GM21723 (cell line): Measurements from ENCODE around the gene PARN.
"Not testable (repeated sequence)": the region's sequence is repeated elsewhere in the genome, so short reads cannot be mapped to it uniquely, and the experiment has no call there.

ENCODE experiments used
- ATAC-seq: cut with Tn5 transposase; IDR thresholded peaks from one replicate; pipeline ENCODE4 v1.9.1; 2021; ENCODE audit warnings: mild to moderate bottlenecking, moderate library complexity; ENCODE audit not compliant: unreplicated experiment

PARN gene

GRCh38 chr16:14629919-14630619 is at the start of gene PARN:
Gene PARN, minus strand, starts transcription at chr16:14630260. Its CDS starts 135 bp downstream, at chr16:14630125.
- peak; percentile 50 for ATAC-seq

DNA sequence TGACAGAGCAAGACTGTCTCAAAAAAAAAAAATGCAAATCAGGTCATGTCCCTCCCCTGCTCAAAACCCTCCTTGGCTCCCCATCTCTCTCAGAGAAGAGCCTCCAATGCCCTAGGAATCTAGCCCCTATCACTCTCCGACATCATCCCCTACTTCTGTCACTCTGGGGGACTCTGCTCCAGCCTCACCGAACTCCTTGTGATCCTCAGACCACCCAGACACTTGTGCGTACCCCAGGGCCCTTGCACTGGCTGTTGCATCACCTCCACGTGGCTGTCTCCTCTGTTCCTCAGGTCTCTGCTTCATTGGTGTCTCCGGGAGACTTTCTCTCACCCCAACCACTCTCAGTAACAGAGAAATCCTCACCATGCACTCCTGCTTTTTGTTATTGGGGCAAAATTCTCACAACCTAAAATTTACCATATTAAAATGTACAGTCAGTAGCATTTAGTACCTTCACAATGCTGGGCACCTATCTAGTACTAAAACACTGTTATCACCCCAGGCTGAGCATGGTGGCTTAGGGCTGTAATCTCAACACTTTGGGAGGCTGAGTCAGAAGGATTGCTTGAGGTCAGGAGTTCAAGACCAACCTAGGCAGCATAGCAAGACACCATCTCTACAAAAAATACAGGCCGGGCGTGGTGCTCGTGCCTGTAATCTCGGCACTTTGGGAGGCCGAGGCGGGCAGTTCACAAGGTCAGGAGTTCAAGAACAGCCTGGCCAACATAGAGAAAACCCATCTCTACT is 48.9 kb upstream of the PARN start:
- no peak for ATAC-seq

DNA sequence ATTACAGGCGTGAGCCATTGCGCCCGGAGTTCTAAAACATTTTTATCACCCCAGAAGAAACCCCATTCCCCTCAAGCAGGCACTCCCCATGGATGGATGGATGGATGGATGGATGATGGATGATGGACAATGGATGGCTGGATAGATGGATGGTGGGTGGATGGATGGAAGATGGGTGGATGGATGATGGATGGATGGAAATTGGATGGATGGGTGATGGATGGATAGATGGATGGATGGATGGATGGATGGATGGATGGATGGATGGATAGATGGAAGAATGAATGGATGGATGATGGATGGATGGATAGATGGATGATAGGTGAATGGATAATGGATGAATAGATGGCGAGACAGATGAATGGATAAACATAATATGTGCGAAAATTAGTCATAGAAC is 47.6 kb upstream of the PARN start:
- no peak for ATAC-seq

- ATAC-seq = no peak
Observed at GRCh38 chr16:14676633-14677032, 46.6 kb upstream of the PARN start.

DNA sequence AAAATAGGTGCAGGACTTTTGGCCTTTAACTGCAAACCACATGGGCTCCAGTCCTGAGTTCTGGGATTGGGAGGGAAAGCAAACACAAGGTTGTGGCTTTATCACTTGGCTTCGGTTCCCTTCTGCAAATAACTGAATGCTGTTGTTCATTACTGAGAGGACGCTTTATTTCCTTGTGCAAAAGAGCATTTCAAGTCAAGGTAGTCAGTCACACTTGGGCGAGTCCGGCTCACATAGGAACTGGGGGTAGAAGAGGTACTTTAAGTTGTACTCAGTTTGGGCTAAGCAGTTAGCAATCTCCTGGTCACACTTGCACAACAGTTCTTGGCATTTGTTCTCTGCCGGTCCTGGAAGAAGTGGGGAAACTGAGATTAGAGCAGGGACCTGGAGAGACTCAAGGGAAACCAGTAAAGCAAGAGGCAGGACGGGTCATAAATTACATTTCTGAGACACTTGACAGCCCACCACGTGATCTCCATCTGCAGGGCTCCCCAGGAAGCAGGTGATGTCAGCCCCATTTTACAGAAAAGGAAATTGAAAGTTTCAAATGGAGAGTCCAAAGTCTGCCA is 42.4 kb upstream of the PARN start:
- peak; percentile 74 for ATAC-seq

DNA sequence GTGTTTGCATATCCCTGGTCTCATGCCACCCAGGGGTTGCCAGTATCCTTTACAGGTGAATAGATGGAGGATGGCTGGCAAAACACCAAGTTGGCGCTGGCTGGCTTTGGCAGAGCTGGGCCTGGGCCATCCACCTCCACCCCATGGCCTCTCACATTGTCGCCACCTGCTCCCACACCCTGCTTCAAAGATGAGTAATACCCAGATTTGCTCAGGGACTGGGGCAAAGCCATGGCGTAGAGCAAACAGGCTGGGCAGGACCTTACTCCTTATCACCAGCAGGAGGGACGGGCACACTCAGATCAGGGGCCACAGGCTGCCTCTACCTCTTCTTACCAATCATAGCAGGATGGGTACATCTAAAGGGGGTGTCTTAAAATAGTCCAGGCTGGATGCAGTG is 39.7 kb upstream of the PARN start:
- no peak for ATAC-seq

DNA sequence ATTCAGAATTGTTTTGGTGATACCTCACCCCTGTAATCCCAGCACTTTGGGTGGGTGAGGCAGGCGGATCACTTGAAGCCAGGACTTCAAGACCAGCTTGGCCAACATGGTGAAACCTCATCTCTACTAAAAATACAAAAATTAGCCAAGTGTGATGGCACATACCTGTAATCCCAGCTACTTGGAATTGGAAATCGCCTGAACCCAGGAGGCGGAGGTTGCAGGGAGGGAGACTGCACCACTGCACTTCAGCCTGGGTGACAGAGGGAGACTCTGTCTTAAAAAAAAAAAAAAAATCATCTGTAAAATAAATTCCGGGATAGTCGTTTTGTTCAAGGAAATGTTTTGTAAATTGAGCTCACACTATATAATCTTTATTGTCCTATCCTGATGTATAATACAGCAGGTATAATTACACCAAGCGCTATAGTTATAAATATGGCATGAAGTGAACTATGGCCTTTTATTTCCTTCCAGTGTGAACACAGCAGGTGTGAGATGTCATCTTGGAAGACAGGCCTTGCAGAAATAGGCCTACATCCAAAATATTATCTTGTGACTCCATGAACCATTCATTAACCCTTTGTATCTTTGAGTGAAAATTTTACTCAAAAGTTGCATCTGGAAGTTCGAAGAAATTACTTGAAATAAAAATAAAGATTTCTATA is 38.6 kb upstream of the PARN start:
- ATAC-seq = no peak

DNA sequence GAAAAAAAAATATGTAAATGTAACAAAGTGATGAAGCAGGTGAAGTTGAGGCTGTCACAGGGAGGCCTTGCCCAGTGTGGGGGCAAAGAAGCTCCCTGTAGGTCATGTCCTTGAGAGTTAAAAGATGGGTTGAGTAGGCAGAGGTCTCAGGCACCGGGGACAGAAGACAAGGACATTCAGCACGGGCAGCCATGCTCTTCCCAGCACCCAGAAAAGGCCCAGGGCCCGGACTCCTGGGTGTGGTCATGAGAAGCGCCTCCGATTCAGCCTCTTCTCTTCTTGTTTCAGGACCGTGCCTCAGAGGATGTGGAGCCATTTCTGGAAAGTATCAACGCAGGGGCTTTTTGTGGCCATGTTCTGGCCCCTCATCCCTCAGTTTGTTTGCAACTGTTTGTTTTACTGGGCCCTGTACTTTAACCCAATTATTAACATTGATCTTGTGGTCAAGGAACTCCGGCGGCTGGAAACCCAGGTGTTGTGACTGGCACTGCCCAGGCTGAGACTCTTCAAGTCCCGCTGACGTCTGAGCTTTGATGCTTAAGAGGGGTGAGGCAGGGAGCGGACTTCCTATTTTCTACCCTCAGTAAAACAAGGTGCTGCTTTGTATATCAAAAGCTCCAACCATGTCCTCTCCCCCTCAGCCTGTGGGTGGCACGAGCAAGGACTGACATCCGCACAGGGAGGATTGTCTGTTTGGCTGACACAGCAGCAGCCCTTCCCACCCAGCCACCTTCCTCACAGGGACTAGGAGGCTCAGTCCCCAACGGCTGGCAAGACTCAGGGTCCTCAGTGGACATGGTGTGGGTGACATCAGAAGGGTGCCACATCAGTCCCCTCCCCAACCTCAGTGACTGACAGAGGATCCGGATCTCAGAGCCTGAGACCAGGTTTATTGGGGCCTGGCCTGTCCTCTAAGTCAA is 37.5 kb upstream of the PARN start:
- ATAC-seq = no peak

DNA sequence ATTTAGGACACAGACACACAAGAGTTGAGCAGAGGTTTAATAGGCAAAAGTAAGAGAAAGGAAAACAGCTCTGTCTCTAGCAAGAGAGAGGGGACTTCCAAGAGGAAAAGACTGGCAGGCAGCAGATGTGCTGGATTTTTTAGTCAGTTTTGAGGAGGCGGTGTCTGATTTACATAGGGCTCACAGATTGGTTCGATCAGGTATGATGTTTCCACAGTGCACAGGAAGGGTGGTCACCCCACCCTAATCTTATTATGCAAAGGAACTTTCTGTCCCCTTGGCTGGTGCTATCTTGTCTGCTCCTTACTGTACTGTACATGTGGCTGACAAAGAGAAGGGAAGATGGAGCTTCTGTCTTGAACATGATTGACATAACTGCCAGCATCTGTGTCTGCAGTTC is 28.0 kb upstream of the PARN start:
- ATAC-seq = peak; percentile 90

GRCh38 chr16:14652726-14653125 is 22.7 kb upstream of the PARN start:
- no peak for ATAC-seq

DNA sequence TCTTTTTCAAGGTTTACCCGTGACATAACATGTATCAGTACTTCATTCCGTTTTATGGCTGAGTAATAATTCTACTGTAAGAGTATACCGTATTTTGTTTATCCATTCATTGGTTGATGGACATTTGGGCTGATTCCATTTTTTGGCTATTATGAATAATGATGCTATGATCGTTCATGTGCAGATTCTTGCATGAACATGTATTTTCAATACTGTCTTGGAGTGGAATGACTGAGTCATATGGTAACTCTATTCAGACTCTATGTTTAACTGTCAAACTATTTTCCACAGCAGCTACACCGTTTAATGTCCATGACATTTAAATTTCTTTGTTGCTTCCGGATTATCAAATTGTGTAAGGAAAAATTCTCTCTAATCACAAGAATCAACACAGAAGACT is 20.6 kb upstream of the PARN start:
- ATAC-seq = no peak

- ATAC-seq = no peak
Observed at GRCh38 chr16:14649816-14650215, 19.8 kb upstream of the PARN start.

DNA sequence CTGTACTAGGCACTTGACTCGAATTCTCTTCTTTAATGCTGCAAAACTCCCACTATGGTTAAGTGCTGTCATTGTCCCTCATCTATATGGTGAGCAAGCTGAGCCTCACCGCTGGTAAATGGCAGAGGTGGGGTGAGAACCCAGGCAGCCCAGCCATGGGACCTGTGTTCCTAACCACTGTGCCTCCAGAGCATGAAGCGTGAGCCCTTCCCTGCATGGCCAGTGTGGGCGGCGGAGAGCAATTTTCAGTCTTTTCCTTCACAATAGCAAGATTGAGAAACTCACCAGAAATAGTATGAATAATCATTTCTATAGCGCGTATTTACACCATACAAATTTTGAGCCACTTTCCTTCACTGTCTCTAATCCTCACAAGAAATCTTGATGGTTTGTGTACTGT is 11.9 kb upstream of the PARN start:
- ATAC-seq = no peak

DNA sequence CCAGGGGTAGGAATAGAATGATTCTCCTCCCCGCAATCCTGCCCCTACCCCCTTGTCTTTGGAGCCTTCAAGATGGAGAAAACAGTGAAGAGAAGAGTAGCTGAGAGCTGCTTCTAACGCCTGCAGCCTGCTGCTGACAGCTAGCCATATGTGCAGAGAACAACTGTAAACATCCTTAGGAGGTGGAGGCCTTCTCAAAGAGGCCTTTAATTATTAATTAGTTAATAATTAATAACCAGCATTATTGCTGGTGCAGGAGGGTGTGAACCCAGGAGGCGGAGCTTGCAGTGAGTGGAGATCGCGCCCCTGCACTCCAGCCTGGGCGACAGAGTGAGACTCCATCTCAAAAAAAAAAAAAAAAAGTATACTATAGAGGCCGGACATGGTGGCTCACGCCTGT is 11.1 kb upstream of the PARN start:
- no peak for ATAC-seq

DNA sequence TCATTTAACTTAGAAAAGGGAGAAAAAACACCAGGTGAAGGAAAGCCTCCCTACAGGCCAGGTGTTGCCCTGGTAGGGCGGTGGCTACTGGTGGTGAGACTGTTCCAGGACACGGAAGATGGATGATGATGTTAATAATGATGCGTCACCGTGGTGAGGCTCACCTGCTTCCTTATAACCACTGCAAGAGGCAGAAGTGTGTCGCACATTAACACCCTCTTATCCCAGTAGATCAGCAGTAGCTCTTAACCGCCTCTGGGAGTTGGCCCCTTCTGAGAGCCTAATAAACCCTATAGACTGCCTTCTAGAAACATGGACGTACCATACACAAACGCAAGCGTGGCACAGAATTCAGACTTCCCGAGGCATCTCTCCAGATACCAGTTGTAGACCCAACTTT is 10.5 kb upstream of the PARN start:
- no peak for ATAC-seq

DNA sequence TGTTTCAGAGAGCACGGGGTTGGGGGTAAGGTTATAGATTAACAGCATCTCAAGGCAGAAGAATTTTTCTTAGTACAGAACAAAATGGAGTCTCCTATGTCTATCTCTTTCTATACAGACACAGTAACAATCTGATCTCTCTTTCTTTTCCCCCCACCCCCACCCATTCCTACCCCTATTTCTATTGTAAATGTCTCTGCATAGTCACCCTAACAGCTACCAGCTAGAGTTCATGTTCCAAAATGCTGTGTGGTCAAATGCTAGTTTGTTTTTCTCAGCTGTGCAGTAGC is 6.8 kb upstream of the PARN start:
- ATAC-seq = not testable (repeated sequence)

- ATAC-seq = not testable (repeated sequence)
Observed at GRCh38 chr16:14636179-14636950, 6.3 kb upstream of the PARN start.

- no peak for ATAC-seq
Observed at GRCh38 chr16:14635395-14636165, 5.5 kb upstream of the PARN start.

- no peak for ATAC-seq
Observed at GRCh38 chr16:14634389-14634725, 4.3 kb upstream of the PARN start.
